HAP-1 (cell line): ENCODE measurements around the gene NMT2.

Experiments used
- DNase-seq, 2 experiments: peaks; one replicate each; pipeline ENCODE4 v3.0.0-alpha.2; 2016 to 2020; ENCODE audit warnings: low spot score in 2 of 2
- H3K27me3 ChIP-seq: fragments of 250-450 bp; sonication (Bioruptor Pico); 2 replicates; pipeline ENCODE4 v1.5.1; 2020; ENCODE audit warnings: low read depth, mild to moderate bottlenecking, moderate library complexity
- H3K36me3 ChIP-seq: fragments of 250-450 bp; sonication (Bioruptor Pico); replicated peaks from 2 replicates; pipeline ENCODE4 v1.5.1; 2020; ENCODE audit warnings: mild to moderate bottlenecking
- H3K4me1 ChIP-seq: fragments of 250-450 bp; sonication (Bioruptor Pico); 2 replicates; pipeline ENCODE4 v1.5.1; 2020; ENCODE audit warnings: mild to moderate bottlenecking
- H3K4me3 ChIP-seq: fragments of 250-450 bp; sonication (Bioruptor Pico); 2 replicates; pipeline ENCODE4 v1.5.1; 2020; ENCODE audit warnings: mild to moderate bottlenecking, moderate library complexity
- H3K9me3 ChIP-seq: fragments of 250-450 bp; sonication (Bioruptor Pico); 2 replicates; pipeline ENCODE4 v1.5.1; 2020; ENCODE audit warnings: mild to moderate bottlenecking, moderate library complexity
- in situ Hi-C: fragments of 300-500 bp; cut with MboI; formaldehyde crosslinking; loops from 3 replicates; pipeline ENCODE4 v1.14.3; 2020; ENCODE audit warnings: low sequenced_read_pairs, inconsistent platforms, mixed read lengths

The NMT2 gene

DNA sequence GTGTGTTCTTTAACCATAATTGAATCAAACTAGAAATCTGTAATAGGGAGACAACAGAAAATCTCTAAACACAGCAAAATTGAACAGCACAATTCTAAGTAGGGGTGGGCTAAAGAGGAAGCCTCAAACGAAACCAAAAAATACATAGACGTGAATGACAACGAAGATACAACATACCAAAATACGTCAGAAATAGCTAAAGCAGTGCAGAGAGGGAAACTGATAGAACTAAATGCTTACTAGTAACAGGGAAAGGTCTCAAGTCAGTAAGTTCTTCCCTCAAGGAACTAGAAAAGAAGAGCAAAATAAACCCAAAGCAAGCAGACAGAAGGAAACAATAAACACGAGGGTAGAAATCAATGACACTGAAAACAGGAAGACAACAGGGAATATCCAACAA lies 52.3 kb downstream of the NMT2 start:
- no peak for DNase-seq
- in situ Hi-C loops: no loop called here
- Histone ChIP-seq H3K9me3 (no peaks in the 10 kb centered on the region), H3K4me1 (no peaks in the 10 kb centered on the region), H3K4me3 (no peak overlapping the region), H3K36me3 (peaks cover 9% of the 10 kb centered on the region), H3K27me3 (no peaks in the 10 kb centered on the region)

DNA sequence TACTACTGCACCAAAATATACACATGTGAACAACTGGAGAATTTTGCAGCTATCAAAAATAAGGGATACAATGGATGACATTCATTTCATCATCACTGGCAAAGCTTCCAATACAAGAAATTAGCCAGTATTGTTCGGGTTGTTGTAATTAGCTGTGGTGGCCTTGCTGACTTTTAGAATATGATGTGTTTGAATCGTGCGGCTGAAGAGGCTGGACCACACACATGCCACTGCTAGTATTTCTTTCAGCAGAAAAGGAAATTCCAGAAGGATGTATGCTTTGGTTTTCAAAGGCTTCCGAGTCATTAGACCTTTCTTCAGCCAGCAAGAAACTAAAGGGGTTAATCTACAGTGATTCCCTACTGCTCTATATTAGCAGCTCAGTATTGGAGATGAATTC lies 54.7 kb downstream of the NMT2 start:
- Histone ChIP-seq H3K4me3 (no peak overlapping the region), H3K9me3 (no peaks in the 10 kb centered on the region), H3K4me1 (no peaks in the 10 kb centered on the region), H3K27me3 (no peaks in the 10 kb centered on the region), H3K36me3 (peaks cover 15% of the 10 kb centered on the region)
- no peak for DNase-seq
- in situ Hi-C loops: no loop called here

DNA sequence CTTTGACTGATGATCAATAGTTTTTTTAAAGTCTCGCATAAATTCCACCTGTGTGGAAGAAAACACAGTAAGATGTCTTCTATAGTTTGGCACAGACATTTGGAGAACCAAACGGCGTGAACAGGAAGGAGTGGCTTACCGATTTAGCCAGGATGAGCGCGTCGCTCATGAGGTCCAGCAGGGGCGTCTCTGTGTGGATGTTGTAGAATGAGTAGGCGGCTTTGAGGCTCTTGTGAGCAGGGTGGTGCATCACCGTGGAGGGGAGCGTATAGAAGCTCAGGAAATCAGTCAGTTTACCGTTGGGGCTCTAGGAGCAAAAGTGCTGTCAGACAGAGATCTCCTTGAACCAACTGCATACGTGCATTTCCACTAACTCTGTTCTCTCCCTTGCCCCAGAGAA lies 55.8 kb downstream of the NMT2 start:
- Histone ChIP-seq H3K4me3 (no peak overlapping the region), H3K27me3 (no peaks in the 10 kb centered on the region), H3K36me3 (peaks cover 22% of the 10 kb centered on the region), H3K9me3 (no peaks in the 10 kb centered on the region), H3K4me1 (no peaks in the 10 kb centered on the region)
- no peak for DNase-seq
- in situ Hi-C loops: no loop called here

DNA sequence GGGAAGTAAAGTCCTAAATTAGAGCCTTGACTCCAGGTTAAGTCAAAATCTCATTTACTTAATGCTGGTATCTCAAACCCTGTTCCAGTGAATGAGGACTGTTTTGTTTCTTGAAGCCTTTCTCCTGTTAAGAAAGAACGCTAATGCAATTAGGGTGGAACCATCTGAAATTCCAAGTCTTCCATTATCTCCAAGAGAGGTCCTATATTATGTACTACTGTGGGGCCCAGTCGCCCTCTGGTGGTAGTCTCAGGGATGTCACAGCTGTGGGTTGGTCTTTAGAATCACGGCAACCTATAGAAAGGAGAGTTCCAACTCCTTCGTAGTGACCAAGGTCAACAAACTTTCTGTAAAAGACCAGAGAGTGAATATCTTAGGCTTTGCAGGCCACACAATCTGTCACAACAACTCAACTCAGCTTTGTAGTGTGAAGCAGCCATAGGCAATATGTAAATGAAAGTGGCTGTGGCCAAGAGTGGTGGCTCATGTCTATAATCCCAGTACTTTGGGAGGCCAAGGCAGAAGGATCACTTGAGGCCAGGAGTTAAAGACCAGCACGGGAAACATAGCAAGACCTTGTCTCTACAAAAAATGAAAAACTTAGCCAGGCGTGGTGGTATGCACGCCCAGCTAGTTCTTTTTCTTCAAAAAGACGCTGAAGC lies 62.0 kb downstream of the NMT2 start:
- Histone ChIP-seq H3K9me3 (no peaks in the 10 kb centered on the region), H3K4me3 (no peak overlapping the region), H3K27me3 (no peaks in the 10 kb centered on the region), H3K4me1 (0 out of 2 replicates have a peak, but pooled peaks cover 2% of the 10 kb centered on the region), H3K36me3 (peaks cover 64% of the 10 kb centered on the region)
- in situ Hi-C loops: loop anchor here (10.0 kb wide), 1 partner anchor 152 kb away; the partner anchor contains the start of genes DCLRE1C and MEIG1
- DNase-seq: peak; percentile 67 to 85

DNA sequence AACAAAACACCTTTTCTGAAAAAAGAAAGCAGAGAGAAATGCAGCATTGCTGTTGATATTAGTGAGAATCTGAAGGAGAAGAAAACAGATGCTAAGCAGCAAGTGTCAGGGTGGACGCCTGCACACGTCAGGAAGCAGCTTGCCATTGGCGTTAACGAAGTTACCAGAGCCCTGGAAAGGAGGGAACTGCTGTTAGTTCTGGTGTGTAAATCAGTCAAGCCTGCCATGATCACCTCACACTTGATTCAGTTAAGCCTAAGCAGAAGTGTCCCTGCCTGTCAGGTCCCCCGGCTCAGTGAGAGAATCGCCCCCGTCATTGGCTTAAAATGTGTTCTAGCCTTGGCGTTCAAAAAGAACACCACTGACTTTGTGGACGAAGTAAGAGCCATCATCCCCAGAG lies 65.0 kb downstream of the NMT2 start:
- in situ Hi-C loops: loop anchor here (10.0 kb wide), 1 partner anchor 149 kb away; the partner anchor contains the start of genes DCLRE1C and MEIG1
- H3K36me3 ChIP-seq: peaks cover 57% of the 10 kb centered on the region

DNA sequence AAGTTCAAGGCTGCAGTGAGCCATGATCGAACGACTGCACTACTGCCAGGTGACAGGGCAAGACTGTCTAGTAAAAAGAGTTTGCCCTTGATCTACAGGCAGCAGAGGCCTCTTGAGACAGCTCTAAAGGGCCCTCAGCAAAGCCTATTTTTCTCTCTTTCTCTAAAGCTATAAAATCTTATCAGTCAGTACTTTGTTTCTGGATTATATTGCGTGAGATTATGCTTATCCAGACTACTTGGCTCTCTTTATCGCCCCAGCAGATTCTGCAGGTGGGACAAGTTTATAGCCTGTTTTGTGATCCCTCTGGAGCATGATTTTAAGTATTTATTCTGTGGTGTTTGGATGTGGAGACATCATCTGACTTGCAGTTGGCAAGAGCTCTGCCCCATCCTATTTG lies 68.6 kb downstream of the NMT2 start:
- in situ Hi-C loops: loop anchor here (10.0 to 25.0 kb wide), 2 partner anchors 145 to 588 kb away; partner anchors contain the start of genes DCLRE1C and MEIG1
- H3K4me3 ChIP-seq: no peak overlapping the region
- H3K9me3 ChIP-seq: no peaks in the 10 kb centered on the region
- peaks cover 11% of the 10 kb centered on the region for H3K4me1 ChIP-seq
- H3K36me3 ChIP-seq: peaks cover 38% of the 10 kb centered on the region
- DNase-seq: no peak
- H3K27me3 ChIP-seq: no peaks in the 10 kb centered on the region

More for the DNA sequence above, 65.0 kb downstream of the NMT2 start:
- H3K27me3 ChIP-seq: no peaks in the 10 kb centered on the region
- no peak overlapping the region for H3K4me3 ChIP-seq
- no peaks in the 10 kb centered on the region for H3K9me3 ChIP-seq
- DNase-seq: no peak
- H3K4me1 ChIP-seq: peaks cover 10% of the 10 kb centered on the region

DNA sequence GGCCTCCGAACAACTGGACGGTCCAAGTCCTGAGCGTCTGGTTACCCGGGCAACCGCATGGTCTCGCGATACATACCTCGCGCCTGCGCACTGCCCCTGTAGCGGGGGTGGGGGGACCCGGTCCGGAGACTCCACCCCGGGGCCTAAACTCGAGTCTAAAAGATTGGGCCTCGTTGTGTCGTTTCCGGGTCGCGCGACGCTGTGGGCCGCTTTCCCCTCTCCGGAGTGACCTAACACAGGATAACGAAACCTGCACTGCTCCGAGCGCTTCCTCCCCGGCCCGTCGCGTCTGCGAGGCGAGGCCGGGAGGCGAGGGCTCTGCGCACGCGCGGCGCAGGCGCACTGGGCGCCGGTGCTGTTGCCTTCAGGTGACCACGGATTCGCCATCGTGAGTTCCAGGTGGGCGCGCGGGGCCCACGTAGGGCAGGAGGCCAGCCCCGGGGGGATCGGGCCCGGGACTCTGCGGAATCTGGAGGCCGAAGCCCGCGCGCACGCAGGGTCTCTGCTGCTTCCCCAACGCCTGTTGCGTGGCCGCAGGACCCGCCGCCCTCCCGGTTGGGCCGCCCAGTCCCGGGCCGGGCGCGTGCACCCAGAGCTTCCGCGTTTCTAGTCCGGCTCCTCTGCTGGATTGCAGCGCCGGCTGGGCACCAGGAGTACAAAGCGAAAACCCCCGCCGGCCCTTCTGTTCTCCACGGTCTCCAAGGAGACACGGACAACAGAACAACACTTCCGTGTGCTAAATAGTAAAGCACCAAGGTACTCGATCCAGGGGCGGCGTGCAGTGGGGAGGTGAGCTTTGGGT lies 71.3 kb downstream of the NMT2 start, which contains the start of gene RPP38:
RPP38 (plus strand) TSS at position 345 of the 802 bp plus-strand sequence. CDS start 5,960 bp downstream, outside the sequence.
- peaks cover 15% of the 10 kb centered on the region for H3K36me3 ChIP-seq
- peaks cover 11% of the 10 kb centered on the region for H3K4me1 ChIP-seq
- no peaks in the 10 kb centered on the region for H3K27me3 ChIP-seq
- in situ Hi-C loops: loop anchor here (25.0 kb wide), 1 partner anchor 585 kb away; no protein-coding TSS in a partner anchor
- DNase-seq: peak; percentile 87 to 97
- peak within 1 kb of the TSS; percentile 93 for H3K4me3 ChIP-seq
- no peaks in the 10 kb centered on the region for H3K9me3 ChIP-seq

DNA sequence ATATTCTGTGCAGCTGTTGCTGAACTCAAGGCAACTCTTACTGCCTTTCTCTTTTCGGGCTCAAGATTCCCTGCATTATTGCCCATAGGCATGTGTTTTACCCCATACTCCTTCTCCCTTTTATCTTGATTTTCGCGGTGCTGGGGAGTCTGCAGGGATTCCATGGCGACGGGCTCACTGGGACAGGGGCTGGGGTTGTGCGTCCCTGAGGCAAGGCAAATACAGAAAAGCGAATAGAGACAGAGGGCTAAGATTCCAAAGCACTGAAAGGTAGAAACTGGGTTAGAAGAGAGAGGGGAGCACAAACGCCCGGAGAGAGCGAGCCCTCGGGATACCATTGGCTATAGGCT lies 71.9 kb downstream of the NMT2 start:
- H3K4me1 ChIP-seq: peaks cover 11% of the 10 kb centered on the region
- no peak for DNase-seq
- no peaks in the 10 kb centered on the region for H3K27me3 ChIP-seq
- H3K36me3 ChIP-seq: peaks cover 15% of the 10 kb centered on the region
- no peaks in the 10 kb centered on the region for H3K9me3 ChIP-seq
- H3K4me3 ChIP-seq: peak overlapping the region; percentile 93
- in situ Hi-C loops: loop anchor here (25.0 kb wide), 1 partner anchor 584 kb away; no protein-coding TSS in a partner anchor

DNA sequence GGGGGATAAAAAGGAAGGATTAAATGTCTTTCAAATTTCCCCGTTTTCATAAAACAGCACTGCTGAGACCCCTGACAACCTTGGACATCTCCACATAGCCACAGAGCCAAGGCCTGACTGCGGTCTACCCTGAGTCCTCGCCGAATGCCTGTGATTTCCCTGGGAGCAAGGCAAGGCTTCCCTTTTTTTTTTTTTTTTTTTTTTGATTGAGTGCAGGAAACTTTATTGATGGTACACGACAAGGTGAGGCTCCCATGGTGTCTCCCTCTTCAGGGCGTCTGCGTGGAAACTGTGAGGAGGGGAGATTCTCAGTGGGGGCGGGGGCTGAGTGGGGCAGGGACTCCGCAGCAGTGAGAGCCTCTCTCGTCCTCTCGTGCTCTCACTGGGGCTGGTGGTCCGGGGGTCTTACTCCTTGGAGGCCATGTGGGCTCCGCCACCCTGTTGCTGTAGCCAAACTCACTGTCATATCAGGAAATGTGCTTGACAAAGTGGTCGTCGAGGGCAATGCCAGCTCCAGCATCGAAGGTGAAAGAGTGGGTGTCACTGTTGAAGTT lies 75.6 kb downstream of the NMT2 start:
- in situ Hi-C loops: loop anchor here (25.0 kb wide), 1 partner anchor 581 kb away; no protein-coding TSS in a partner anchor
- Histone ChIP-seq H3K4me1 (peaks cover 2% of the 10 kb centered on the region; the same call in 1 of the 2 replicates), H3K27me3 (no peaks in the 10 kb centered on the region), H3K36me3 (peaks cover 6% of the 10 kb centered on the region), H3K4me3 (no peak overlapping the region), H3K9me3 (no peaks in the 10 kb centered on the region)
- no peak for DNase-seq

DNA sequence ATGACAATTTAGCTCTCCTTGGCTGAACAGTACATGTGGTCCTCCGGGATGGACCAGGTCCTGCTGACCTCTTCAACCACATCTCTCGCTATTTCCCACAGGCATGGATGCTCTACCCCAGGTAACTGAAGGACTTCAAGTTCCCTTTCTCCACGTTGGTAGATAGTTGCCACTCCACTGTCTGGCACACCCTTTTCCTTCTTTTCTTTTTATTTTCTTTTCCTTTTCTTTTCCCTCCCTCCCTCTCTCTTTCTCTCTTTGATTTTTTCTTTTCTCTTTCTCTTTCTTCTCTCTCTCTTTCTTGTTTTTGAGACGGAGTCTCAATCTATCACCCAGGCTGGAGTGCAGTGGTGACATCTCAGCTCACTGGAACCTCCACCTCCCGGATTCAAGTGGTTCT lies 77.1 kb downstream of the NMT2 start:
- no peak for DNase-seq
- in situ Hi-C loops: loop anchor here (25.0 kb wide), 1 partner anchor 579 kb away; no protein-coding TSS in a partner anchor
- H3K36me3 ChIP-seq: no peaks in the 10 kb centered on the region
- no peaks in the 10 kb centered on the region for H3K27me3 ChIP-seq
- no peaks in the 10 kb centered on the region for H3K9me3 ChIP-seq
- peaks cover 3% of the 10 kb centered on the region; the same call in 1 of the 2 replicates for H3K4me1 ChIP-seq
- H3K4me3 ChIP-seq: no peak overlapping the region

DNA sequence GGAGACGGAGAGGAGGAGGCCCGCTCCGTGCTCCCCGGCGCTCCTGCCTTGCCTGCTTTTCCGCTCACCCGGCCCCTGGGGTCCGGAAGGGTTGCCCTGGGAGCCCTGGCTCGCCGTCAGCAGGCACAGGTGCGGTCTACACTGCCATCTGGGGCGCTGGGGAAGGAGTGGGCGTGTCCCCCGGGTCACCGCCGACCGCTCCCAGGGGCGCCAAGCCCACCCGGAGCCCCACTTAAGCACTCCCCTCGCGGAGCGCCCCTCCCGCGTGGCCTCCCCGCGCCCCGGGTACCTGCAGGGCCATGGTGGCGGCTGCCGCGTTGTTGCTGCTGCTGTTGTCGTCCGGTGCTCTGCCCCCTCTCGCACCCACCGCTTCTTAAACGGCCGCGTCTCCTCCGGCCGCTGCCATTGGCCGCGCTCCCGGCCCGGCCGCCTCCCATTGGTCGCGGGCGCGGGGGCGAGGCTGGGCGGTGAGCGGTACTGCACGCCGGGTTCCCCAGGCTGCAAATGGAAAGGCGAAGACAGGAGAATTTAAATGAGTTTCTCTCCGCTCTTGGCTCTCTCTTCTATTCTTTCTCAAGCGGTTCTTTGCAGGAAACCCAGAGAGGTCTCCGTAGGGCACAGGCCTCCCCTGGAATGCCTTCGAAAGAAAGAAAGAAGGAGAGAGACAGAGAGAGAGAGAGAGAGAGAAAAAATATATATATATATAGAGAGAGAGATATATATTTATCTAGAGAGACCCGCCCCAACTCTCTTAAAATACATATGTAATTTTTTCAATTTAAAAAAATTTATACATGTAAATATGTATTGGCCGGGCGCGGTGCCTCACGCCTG lies 79.8 kb downstream of the NMT2 start, which contains the start of gene ACBD7:
ACBD7 (minus strand) TSS at position 349 of the 834 bp plus-strand sequence; CDS start at position 301, 48 bp downstream.
- in situ Hi-C loops: loop anchor here (25.0 kb wide), 1 partner anchor 576 kb away; no protein-coding TSS in a partner anchor
- H3K36me3 ChIP-seq: no peaks in the 10 kb centered on the region
- H3K27me3 ChIP-seq: no peaks in the 10 kb centered on the region
- peak within 1 kb of the TSS; percentile 63 for H3K4me3 ChIP-seq
- peaks cover 8% of the 10 kb centered on the region for H3K4me1 ChIP-seq
- peak; percentile 89 to 90 for DNase-seq
- no peaks in the 10 kb centered on the region for H3K9me3 ChIP-seq

DNA sequence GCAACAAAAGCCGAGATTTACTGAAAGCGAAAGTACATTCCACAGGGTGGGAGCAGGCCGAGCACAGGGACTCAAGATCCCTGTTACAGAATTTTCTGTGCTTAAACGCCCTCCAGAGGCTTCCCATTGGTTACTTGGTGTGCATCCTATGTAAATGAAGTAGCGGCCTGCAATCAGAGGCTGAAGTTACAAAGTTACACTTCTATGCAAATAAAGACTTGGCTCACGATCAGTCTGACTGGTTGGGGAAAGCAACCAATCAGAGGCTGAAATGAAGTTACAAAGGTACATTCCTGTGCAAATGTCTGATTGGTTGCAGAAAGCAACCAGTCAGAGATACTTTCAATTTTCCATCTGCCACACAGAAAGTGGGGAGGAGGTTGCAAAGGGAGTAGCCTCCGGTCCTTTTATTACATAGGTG lies 84.0 kb downstream of the NMT2 start:
- Histone ChIP-seq H3K27me3 (no peaks in the 10 kb centered on the region), H3K36me3 (no peaks in the 10 kb centered on the region), H3K4me3 (peak overlapping the region; percentile 22), H3K4me1 (peaks cover 8% of the 10 kb centered on the region), H3K9me3 (no peaks in the 10 kb centered on the region)
- DNase-seq: peak; percentile 86 to 94
- in situ Hi-C loops: loop anchor here (25.0 kb wide), 1 partner anchor 572 kb away; no protein-coding TSS in a partner anchor
